Upper lobe of right lung (tissue), 1 donor: ENCODE results near the gene C1QL2. TPM values are rescaled to one million over a fixed set of nuclear protein-coding genes. Genes with fewer than 3 reads are reported as not detected.

ENCODE experiments used
- ATAC-seq: fragments of 200-7000 bp; cut with Tn5 transposase; one replicate; pipeline ENCODE4 v1.9.1; 2020; ENCODE audit warnings: mild to moderate bottlenecking, moderate library complexity
- DNase-seq: peaks from one replicate; pipeline ENCODE4 v3.0.0-alpha.2; 2020
- H3K27ac ChIP-seq: fragments of 200-600 bp; one replicate; pipeline ENCODE4 v1.8.0; 2022
- H3K27me3 ChIP-seq: fragments of 200-600 bp; one replicate; pipeline ENCODE4 v1.8.0; 2022; ENCODE audit warnings: mild to moderate bottlenecking
- H3K36me3 ChIP-seq: fragments of 200-600 bp; one replicate; pipeline ENCODE4 v1.8.0; 2022
- H3K4me1 ChIP-seq: fragments of 200-600 bp; one replicate; pipeline ENCODE4 v1.8.0; 2022
- H3K4me3 ChIP-seq: fragments of 200-600 bp; one replicate; pipeline ENCODE4 v1.8.0; 2022; ENCODE audit warnings: mild to moderate bottlenecking
- H3K9me3 ChIP-seq: fragments of 200-600 bp; one replicate; pipeline ENCODE4 v1.8.0; 2022
- CTCF ChIP-seq: fragments of 200-600 bp; IDR thresholded peaks from one replicate; pipeline ENCODE4 v1.8.0; 2022; ENCODE audit warnings: antibody characterized with exemption
- intact Hi-C: fragments of 100-400 bp; cut with DNase I; formaldehyde crosslinking; loops from one replicate; pipeline ENCODE4 v1.11.0; 2022
- total RNA-seq: library from RNA; stranded (reverse); fragmentation: NEBNext Ultra II Directional; extraction: Animal tissue kit (Norgen Biotek cat#: 25700); gene quantifications from one replicate; pipeline ENCODE4 v1.2.1, GENCODE V29; 2021
- donor health status: DM: no; HTN: yes; CAD: no; lungs with severe emphysema.

C1QL2 gene
- total RNA-seq, 1 donor from 2014 or later: not detected

- ATAC-seq (no peak), DNase-seq (no peak)
- Histone ChIP-seq H3K27me3 (peaks cover 33% of the 10 kb centered on the region), H3K9me3 (no peaks in the 10 kb centered on the region), H3K36me3 (no peaks in the 10 kb centered on the region), H3K27ac (no peak overlapping the region), H3K4me3 (no peak overlapping the region), H3K4me1 (no peaks in the 10 kb centered on the region)
- no peak for TF ChIP-seq CTCF
- intact Hi-C loops: no loop called here
These were observed 8.9 kb downstream of the C1QL2 start for GRCh38 chr2:119149611-119150010.

- Histone ChIP-seq H3K27ac (no peak overlapping the region), H3K4me1 (no peaks in the 10 kb centered on the region), H3K9me3 (no peaks in the 10 kb centered on the region), H3K4me3 (no peak overlapping the region), H3K36me3 (no peaks in the 10 kb centered on the region), H3K27me3 (peaks cover 18% of the 10 kb centered on the region)
- TF ChIP-seq CTCF: no peak
- ATAC-seq (no peak), DNase-seq (no peak)
- intact Hi-C loops: no loop called here
These were observed 10.5 kb downstream of the C1QL2 start for GRCh38 chr2:119147776-119148715.

GRCh38 chr2:119144806-119145205, 13.7 kb downstream of the C1QL2 start:
- Histone ChIP-seq H3K4me1 (no peaks in the 10 kb centered on the region), H3K9me3 (no peaks in the 10 kb centered on the region), H3K27me3 (peaks cover 3% of the 10 kb centered on the region), H3K27ac (no peak overlapping the region), H3K4me3 (no peak overlapping the region), H3K36me3 (no peaks in the 10 kb centered on the region)
- DNase-seq: no peak
- TF ChIP-seq CTCF: no peak
- intact Hi-C loops: no loop called here
- no peak for ATAC-seq

GRCh38 chr2:119142824-119143223, 15.7 kb downstream of the C1QL2 start:
- no peak for TF ChIP-seq CTCF
- H3K4me3 ChIP-seq: no peak overlapping the region
- intact Hi-C loops: no loop called here
- ATAC-seq (no peak), DNase-seq (no peak)
- H3K4me1 ChIP-seq: no peaks in the 10 kb centered on the region
- H3K27me3 ChIP-seq: no peaks in the 10 kb centered on the region
- no peak overlapping the region for H3K27ac ChIP-seq
- H3K9me3 ChIP-seq: no peaks in the 10 kb centered on the region
- H3K36me3 ChIP-seq: no peaks in the 10 kb centered on the region

DNA sequence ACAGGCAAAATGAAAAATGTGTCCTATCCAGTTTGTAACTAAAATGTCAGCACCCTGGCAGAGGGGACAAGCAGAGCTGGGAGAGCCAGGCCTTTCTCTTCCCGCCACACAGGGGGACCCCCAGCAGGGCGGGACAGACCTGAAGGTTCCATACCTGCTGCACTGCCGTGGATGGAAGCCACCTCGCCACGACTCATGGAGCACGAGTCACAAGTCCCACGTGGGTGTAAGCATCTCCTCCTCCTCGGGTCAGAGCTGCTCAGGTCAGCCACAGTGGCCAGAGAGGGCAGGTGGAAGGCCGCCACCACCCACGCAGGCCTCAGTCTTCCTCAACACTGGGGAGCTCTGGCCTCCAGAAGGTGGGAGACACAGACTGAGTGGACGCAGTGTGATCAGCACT, 21.0 kb downstream of the C1QL2 start:
- Histone ChIP-seq H3K9me3 (no peaks in the 10 kb centered on the region), H3K27me3 (no peaks in the 10 kb centered on the region), H3K36me3 (no peaks in the 10 kb centered on the region), H3K4me1 (no peaks in the 10 kb centered on the region), H3K27ac (no peak overlapping the region), H3K4me3 (no peak overlapping the region)
- TF ChIP-seq CTCF: no peak
- DNase-seq (peak; percentile 46), ATAC-seq (no peak)
- intact Hi-C loops: no loop called here
